Measurements from ENCODE around the gene PNMA6F.

DNA sequence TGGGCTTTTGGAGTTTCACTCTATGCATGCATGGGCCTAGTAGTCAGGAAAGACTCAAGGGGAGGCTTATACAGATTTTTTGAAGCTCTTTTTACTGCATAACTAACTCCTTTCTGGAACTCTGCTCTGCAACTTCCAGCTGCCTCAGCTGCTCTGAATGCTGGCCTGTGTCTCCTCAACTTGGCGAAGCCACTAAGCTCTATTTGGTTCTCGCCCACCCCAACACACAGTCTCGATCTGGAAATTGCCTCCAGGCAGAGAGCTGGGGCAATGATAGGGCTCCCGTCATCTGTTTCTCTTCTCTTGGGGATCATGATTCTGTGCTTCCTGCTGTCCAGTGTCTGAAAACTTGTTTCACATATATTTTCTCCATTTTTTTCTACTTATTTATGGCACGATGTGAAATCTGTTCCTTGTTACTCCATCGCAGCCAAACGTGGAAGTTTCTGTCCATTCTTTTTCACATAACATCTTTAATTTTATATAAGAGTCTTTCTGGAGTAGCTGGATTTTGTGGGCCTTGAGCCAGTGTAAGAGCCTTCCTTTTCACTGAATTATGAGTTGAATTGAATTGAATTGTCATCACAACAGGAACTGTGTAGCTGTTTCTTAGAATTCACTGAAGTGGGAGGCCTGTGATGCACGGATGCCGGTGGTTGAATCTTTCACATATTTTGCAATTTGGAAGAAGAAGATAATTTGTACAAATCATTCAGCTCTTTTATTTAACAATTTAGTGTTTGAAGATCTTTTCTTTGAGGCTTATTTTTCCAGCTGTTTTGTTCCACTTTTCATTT, 21.4 kb upstream of the PNMA6F start:
- TF ChIP-seq, protein P1, sequence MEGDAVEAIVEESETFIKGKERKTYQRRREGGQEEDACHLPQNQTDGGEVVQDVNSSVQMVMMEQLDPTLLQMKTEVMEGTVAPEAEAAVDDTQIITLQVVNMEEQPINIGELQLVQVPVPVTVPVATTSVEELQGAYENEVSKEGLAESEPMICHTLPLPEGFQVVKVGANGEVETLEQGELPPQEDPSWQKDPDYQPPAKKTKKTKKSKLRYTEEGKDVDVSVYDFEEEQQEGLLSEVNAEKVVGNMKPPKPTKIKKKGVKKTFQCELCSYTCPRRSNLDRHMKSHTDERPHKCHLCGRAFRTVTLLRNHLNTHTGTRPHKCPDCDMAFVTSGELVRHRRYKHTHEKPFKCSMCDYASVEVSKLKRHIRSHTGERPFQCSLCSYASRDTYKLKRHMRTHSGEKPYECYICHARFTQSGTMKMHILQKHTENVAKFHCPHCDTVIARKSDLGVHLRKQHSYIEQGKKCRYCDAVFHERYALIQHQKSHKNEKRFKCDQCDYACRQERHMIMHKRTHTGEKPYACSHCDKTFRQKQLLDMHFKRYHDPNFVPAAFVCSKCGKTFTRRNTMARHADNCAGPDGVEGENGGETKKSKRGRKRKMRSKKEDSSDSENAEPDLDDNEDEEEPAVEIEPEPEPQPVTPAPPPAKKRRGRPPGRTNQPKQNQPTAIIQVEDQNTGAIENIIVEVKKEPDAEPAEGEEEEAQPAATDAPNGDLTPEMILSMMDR (IDR thresholded peaks at IDR 0.05; ENCODE audit: low read length): no peak
- TF ChIP-seq EZH2 (IDR thresholded peaks at IDR 0.05; ENCODE audit: borderline replicate concordance, low read length): no peak

Data from OCI-LY1 (cell line).